Thyroid gland (tissue), 4 donors: ENCODE data around the gene CHRNB1.

Experiments used
- CTCF ChIP-seq, 6 experiments: fragments of 200-600 bp in 3 of 6; fragments of 450-650 bp in 3 of 6; sonication (generic) in 3 of 6; IDR thresholded peaks; one replicate each; pipeline ENCODE4 v1.5.1; 2016 to 2019; ENCODE audit warnings: antibody characterized with exemption in 6 of 6, mild to moderate bottlenecking in 2 of 6, inconsistent platforms in 1 of 6, moderate library complexity in 1 of 6
- POLR2A ChIP-seq, 2 donors: fragments of 450-650 bp; IDR thresholded peaks; one replicate each; pipeline ENCODE4 v1.6.1; 2017; ENCODE audit warnings: antibody characterized with exemption in 2 of 2, mild to moderate bottlenecking in 2 of 2, moderate library complexity in 1 of 2

GRCh38 chr17:7416323-7416722, 28.5 kb upstream of the CHRNB1 start:
- TF ChIP-seq CTCF (IDR thresholded peaks at IDR 0.05) (no peak), POLR2A (IDR thresholded peaks at IDR 0.05) (no peak)
